Measurements from ENCODE around the gene ARID3B. TPM values are rescaled to one million over a fixed set of nuclear protein-coding genes. Genes with fewer than 3 reads are reported as not detected.

Gene ARID3B
- total and polyA plus RNA-seq, 3 donors from 2014 or later: 50.3 to 58.1 (median 53.7) TPM

DNA sequence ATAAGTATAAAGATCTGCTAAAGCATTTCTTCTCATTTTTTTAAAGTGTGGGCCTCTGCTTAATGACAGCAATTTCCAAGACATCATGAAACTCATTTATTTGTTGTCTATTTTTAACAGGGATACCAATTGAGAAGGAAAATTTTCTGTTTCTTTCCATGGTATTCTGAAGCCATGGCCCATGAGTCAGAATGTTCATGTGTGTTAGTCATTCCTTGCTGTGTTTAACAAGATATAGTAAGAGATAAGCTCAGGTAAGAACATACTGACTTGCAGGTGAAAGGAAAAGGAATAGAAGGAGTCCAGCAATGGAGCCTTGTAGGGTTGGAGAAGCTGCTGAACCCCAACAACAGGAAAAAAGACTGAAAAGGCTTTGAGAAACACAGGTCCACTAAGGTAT lies 17.0 kb upstream of the ARID3B start:
- H3K36me3 ChIP-seq (ENCODE audit: low read depth, missing control alignments): no peaks in the 10 kb centered on the region
- no peak overlapping the region for H3K4me3 ChIP-seq
- no peak overlapping the region for H3K27ac ChIP-seq
- H3K4me1 ChIP-seq: no peaks in the 10 kb centered on the region
- no peak for DNase-seq
- intact Hi-C loops (cut with DNase I; ENCODE audit: low total_unique reads): no loop called here
- no peaks in the 10 kb centered on the region for H3K9me3 ChIP-seq
- TF ChIP-seq CTCF (IDR thresholded peaks at IDR 0.05): no peak
- TF ChIP-seq POLR2A (IDR thresholded peaks at IDR 0.05): no peak
- no peaks in the 10 kb centered on the region for H3K27me3 ChIP-seq

DNA sequence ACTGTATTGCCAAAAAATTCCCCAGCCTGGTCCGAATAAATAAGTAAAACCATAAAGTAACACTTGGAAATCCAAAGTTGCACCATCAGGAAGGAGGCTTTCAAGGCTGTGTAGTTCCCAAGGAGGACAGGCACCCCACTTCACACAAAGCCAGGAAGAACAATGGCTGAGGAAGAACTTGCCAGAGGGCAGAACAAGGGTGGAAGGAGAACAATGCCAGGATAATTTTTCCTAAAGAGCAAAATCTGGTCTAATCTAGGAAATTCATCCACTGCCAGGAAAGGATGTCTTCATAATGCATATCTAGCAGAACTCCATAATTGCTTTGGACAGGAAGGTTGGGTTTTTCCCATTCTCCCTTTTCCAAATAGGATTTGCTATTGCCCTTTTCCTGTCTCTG lies 15.7 kb upstream of the ARID3B start:
- intact Hi-C loops (cut with DNase I; ENCODE audit: low total_unique reads): no loop called here
- 36 to 55% methylated on average over 1 of the region's 1 CpG for WGBS, 2 donors

GRCh38 chr15:74525945-74526344 lies 15.1 kb upstream of the ARID3B start:
- no peak for TF ChIP-seq POLR2A (IDR thresholded peaks at IDR 0.05)
- no peak for TF ChIP-seq CTCF (IDR thresholded peaks at IDR 0.05)
- WGBS, 2 donors: 88 to 90% methylated on average over 3 of the region's 3 CpGs

More for the DNA sequence above, 15.7 kb upstream of the ARID3B start:
- no peak overlapping the region for H3K27ac ChIP-seq
- no peak for DNase-seq
- TF ChIP-seq POLR2A (IDR thresholded peaks at IDR 0.05) (no peak), CTCF (IDR thresholded peaks at IDR 0.05) (no peak)
- H3K9me3 ChIP-seq: no peaks in the 10 kb centered on the region
- no peaks in the 10 kb centered on the region for H3K27me3 ChIP-seq
- no peaks in the 10 kb centered on the region for H3K4me1 ChIP-seq
- no peaks in the 10 kb centered on the region for H3K36me3 ChIP-seq (ENCODE audit: low read depth, missing control alignments)
- no peak overlapping the region for H3K4me3 ChIP-seq

DNA sequence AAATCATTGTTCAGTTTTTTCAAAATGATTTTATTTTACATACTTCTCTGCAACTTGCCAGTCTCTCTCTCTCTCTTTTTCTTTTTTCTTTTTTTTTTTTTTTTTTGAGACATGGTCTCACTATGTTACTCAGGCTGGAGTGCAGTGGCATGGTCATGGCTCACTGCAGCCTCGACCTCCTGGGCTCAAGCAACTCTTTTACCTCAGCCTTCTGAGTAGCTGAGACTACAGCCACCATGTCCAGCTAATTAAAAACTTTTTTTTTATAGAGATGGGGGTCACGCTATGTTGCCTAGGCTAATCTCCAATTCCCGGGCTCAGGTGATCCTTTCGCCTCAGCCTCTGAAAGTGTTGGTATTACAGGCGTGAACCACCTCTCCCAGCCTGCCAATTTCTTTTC lies 12.1 kb upstream of the ARID3B start:
- Histone ChIP-seq H3K27me3 (no peaks in the 10 kb centered on the region), H3K27ac (no peak overlapping the region), H3K4me3 (no peak overlapping the region), H3K36me3 (ENCODE audit: low read depth, missing control alignments) (no peaks in the 10 kb centered on the region), H3K9me3 (no peaks in the 10 kb centered on the region), H3K4me1 (no peaks in the 10 kb centered on the region)
- WGBS, 2 donors: 94 to 96% methylated on average over 5 of the region's 5 CpGs
- intact Hi-C loops (cut with DNase I; ENCODE audit: low total_unique reads): no loop called here
- no peak for DNase-seq
- no peak for TF ChIP-seq POLR2A (IDR thresholded peaks at IDR 0.05)

More at GRCh38 chr15:74525945-74526344, 15.1 kb upstream of the ARID3B start:
- H3K9me3 ChIP-seq: no peaks in the 10 kb centered on the region
- H3K36me3 ChIP-seq (ENCODE audit: low read depth, missing control alignments): no peaks in the 10 kb centered on the region
- no peaks in the 10 kb centered on the region for H3K4me1 ChIP-seq
- no peaks in the 10 kb centered on the region for H3K27me3 ChIP-seq
- no peak for DNase-seq
- no peak overlapping the region for H3K4me3 ChIP-seq
- no peak overlapping the region for H3K27ac ChIP-seq
- intact Hi-C loops (cut with DNase I; ENCODE audit: low total_unique reads): no loop called here

DNA sequence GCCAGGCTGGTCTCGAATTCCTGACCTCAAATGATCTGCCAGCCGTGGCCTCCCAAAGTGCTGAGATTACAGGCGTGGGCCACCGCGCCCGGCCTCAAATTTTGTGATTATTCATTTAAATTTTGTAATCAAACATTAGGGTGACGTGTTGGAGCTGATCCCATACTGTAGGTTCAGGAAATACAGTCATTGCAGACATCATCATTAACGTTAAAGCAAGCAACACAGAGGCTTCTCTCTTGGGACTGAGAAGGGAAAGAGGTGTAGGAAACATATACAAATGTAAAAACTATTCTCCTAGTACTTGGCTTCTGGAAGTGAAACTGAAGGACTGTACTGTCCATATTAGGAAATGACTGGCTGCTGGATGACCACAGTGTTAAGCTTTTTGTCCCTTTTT lies 11.1 kb upstream of the ARID3B start:
- TF ChIP-seq POLR2A (IDR thresholded peaks at IDR 0.05) (no peak), CTCF (IDR thresholded peaks at IDR 0.05) (no peak)
- H3K9me3 ChIP-seq: no peaks in the 10 kb centered on the region
- H3K27ac ChIP-seq: no peak overlapping the region

More for the DNA sequence above, 11.1 kb upstream of the ARID3B start:
- no peak for DNase-seq
- Histone ChIP-seq H3K36me3 (ENCODE audit: low read depth, missing control alignments) (no peaks in the 10 kb centered on the region), H3K4me3 (no peak overlapping the region), H3K4me1 (no peaks in the 10 kb centered on the region), H3K27me3 (no peaks in the 10 kb centered on the region)
- WGBS, 2 donors: 86 to 89% methylated on average over 8 of the region's 8 CpGs
- intact Hi-C loops (cut with DNase I; ENCODE audit: low total_unique reads): no loop called here

Data from testis (tissue), 3 donors.